Left lung (tissue), 10 donors: ENCODE measurements around the gene SMIM23. TPM values are rescaled to one million over a fixed set of nuclear protein-coding genes. Genes with fewer than 3 reads are reported as not detected.

Source experiments
- ATAC-seq: fragments of 200-7000 bp; cut with Tn5 transposase; one replicate; pipeline ENCODE4 v1.9.1; 2020; ENCODE audit warnings: moderate library complexity
- DNase-seq, 4 donors: peaks; one replicate each; pipeline ENCODE4 v3.0.0-alpha.2; 2013 to 2020
- H3K27ac ChIP-seq, 2 donors: fragments of 200-600 bp; sonication (generic) in 1 of 2; one replicate each; pipeline versions ENCODE4 v1.5.0 to v1.8.0; 2020 to 2021
- H3K27me3 ChIP-seq, 2 donors: fragments of 200-600 bp; sonication (generic) in 1 of 2; one replicate each; pipeline versions ENCODE4 v1.5.0 to v1.8.0; 2020 to 2021
- H3K36me3 ChIP-seq, 2 donors: fragments of 200-600 bp; sonication (generic) in 1 of 2; one replicate each; pipeline versions ENCODE4 v1.5.0 to v1.8.0; 2020 to 2021
- H3K4me1 ChIP-seq, 2 donors: fragments of 200-600 bp; one replicate each; pipeline ENCODE4 v1.8.0; 2021
- H3K4me3 ChIP-seq, 2 donors: fragments of 200-600 bp; sonication (generic) in 1 of 2; one replicate each; pipeline versions ENCODE4 v1.5.0 to v1.8.0; 2020 to 2021; ENCODE audit warnings: mild to moderate bottlenecking in 1 of 2
- H3K9me3 ChIP-seq, 2 donors: fragments of 200-600 bp; sonication (generic) in 1 of 2; one replicate each; pipeline versions ENCODE4 v1.5.0 to v1.8.0; 2020 to 2021
- intact Hi-C, 2 donors: fragments of 100-400 bp; cut with DNase I; formaldehyde crosslinking; loops; one replicate each; pipeline versions ENCODE4 v1.11.2 to v1.14.2; 2022
- polyA plus RNA-seq, 6 donors: library from polyadenylated mRNA; unstranded; fragments of 120-200 nt; gene quantifications; one replicate each; pipeline ENCODE4 v1.2.1, GENCODE V29; 2013; ENCODE audit not compliant: insufficient read length in 6 of 6
- total RNA-seq, 2 donors: library from RNA; stranded (reverse); fragmentation: NEBNext Ultra II Directional; extraction: Animal tissue kit (Norgen Biotek cat#: 25700); gene quantifications; one replicate each; pipeline ENCODE4 v1.2.1, GENCODE V29; 2021
- TF ChIP-seq, protein P1 (sequence below), 2 donors: fragments of 200-600 bp; sonication (generic) in 1 of 2; IDR thresholded peaks; one replicate each; pipeline versions ENCODE4 v1.5.0 to v1.8.0; 2021; ENCODE audit warnings: antibody characterized with exemption in 2 of 2
- donor health status: DM: no; HTN: yes; CAD: no.
- donor health status: DM: no; HTN: no; CAD: no.

The SMIM23 gene
- total and polyA plus RNA-seq, 8 donors = not detected

GRCh38 chr5:171749365-171749764 is 36.3 kb upstream of the SMIM23 start:
- no peak for ATAC-seq
- H3K9me3 ChIP-seq = no peaks in the 10 kb centered on the region
- H3K36me3 ChIP-seq = no peaks in the 10 kb centered on the region
- intact Hi-C loops = no loop called here
- DNase-seq = no peak
- no peak overlapping the region for H3K27ac ChIP-seq
- H3K27me3 ChIP-seq = no peaks in the 10 kb centered on the region
- H3K4me3 ChIP-seq = no peak overlapping the region
- no peaks in the 10 kb centered on the region for H3K4me1 ChIP-seq
- TF ChIP-seq, protein P1, sequence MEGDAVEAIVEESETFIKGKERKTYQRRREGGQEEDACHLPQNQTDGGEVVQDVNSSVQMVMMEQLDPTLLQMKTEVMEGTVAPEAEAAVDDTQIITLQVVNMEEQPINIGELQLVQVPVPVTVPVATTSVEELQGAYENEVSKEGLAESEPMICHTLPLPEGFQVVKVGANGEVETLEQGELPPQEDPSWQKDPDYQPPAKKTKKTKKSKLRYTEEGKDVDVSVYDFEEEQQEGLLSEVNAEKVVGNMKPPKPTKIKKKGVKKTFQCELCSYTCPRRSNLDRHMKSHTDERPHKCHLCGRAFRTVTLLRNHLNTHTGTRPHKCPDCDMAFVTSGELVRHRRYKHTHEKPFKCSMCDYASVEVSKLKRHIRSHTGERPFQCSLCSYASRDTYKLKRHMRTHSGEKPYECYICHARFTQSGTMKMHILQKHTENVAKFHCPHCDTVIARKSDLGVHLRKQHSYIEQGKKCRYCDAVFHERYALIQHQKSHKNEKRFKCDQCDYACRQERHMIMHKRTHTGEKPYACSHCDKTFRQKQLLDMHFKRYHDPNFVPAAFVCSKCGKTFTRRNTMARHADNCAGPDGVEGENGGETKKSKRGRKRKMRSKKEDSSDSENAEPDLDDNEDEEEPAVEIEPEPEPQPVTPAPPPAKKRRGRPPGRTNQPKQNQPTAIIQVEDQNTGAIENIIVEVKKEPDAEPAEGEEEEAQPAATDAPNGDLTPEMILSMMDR (IDR thresholded peaks at IDR 0.05) = no peak

DNA sequence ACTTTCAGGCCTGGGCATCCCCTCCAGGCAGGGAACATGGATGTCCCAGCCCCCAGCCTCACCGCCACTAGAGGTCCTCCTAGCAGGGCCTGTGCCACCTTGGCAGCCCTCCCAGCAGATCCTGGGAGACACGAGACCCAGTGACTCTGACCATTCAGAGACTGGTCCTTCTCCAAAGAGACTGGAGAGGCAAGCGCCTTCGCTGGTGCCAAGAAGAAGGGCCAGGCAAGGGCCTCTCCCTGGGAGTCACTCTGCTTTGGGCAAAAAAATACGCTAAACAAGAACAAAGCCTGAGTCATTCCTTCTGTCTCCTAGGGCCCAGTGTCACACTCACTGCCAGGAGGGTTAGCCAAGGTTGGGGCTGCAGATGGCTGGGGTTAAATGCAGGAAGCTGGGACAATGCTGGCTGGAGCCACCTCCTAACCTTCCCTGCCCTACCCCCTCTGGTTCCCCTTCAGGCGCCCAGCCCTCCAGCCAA is 35.3 kb upstream of the SMIM23 start:
- DNase-seq = no peak

GRCh38 chr5:171755354-171755821 is 30.2 kb upstream of the SMIM23 start:
- DNase-seq (no peak), ATAC-seq (peak; percentile 76)
- intact Hi-C loops = no loop called here
- no peaks in the 10 kb centered on the region for H3K4me1 ChIP-seq
- no peak overlapping the region for H3K4me3 ChIP-seq
- H3K9me3 ChIP-seq = peaks cover 0 to 4% of the 10 kb centered on the region in 2 donors
- no peaks in the 10 kb centered on the region for H3K27me3 ChIP-seq
- TF ChIP-seq, protein P1 (IDR thresholded peaks at IDR 0.05) = no peak
- H3K36me3 ChIP-seq = no peaks in the 10 kb centered on the region
- no peak overlapping the region for H3K27ac ChIP-seq

More for the DNA sequence above, 35.3 kb upstream of the SMIM23 start:
- intact Hi-C loops = no loop called here
- peak; percentile 43 for ATAC-seq
- Histone ChIP-seq H3K9me3 (no peaks in the 10 kb centered on the region), H3K27me3 (no peaks in the 10 kb centered on the region), H3K4me1 (no peaks in the 10 kb centered on the region), H3K36me3 (no peaks in the 10 kb centered on the region), H3K27ac (no peak overlapping the region), H3K4me3 (no peak overlapping the region)
- TF ChIP-seq, protein P1 (IDR thresholded peaks at IDR 0.05) = no peak

- H3K27me3 ChIP-seq = no peaks in the 10 kb centered on the region
- peaks cover 0 to 5% of the 10 kb centered on the region in 2 donors for H3K9me3 ChIP-seq
- TF ChIP-seq, protein P1 (IDR thresholded peaks at IDR 0.05) = no peak
- no peaks in the 10 kb centered on the region for H3K36me3 ChIP-seq
- ATAC-seq = no peak
- no peak overlapping the region for H3K4me3 ChIP-seq
- intact Hi-C loops = no loop called here
- DNase-seq = no peak
- no peak overlapping the region for H3K27ac ChIP-seq
- no peaks in the 10 kb centered on the region for H3K4me1 ChIP-seq
Observed at GRCh38 chr5:171757853-171758535, 27.6 kb upstream of the SMIM23 start.

GRCh38 chr5:171759777-171760176 is 25.8 kb upstream of the SMIM23 start:
- Histone ChIP-seq H3K4me1 (no peaks in the 10 kb centered on the region), H3K4me3 (no peak overlapping the region), H3K36me3 (no peaks in the 10 kb centered on the region), H3K27ac (no peak overlapping the region), H3K27me3 (peaks cover 0 to 3% of the 10 kb centered on the region in 2 donors), H3K9me3 (peaks cover 0 to 5% of the 10 kb centered on the region in 2 donors)
- TF ChIP-seq, protein P1 (IDR thresholded peaks at IDR 0.05) = no peak
- ATAC-seq (no peak), DNase-seq (no peak)
- intact Hi-C loops = no loop called here
